GM18858 (cell line): ENCODE results near the gene FAS.
"Not testable (repeated sequence)": the region's sequence is repeated elsewhere in the genome, so short reads cannot be mapped to it uniquely, and the experiment has no call there.

Source experiments
- ATAC-seq: cut with Tn5 transposase; IDR thresholded peaks from one replicate; pipeline ENCODE4 v1.9.1; 2021; ENCODE audit not compliant: unreplicated experiment

Gene FAS

DNA sequence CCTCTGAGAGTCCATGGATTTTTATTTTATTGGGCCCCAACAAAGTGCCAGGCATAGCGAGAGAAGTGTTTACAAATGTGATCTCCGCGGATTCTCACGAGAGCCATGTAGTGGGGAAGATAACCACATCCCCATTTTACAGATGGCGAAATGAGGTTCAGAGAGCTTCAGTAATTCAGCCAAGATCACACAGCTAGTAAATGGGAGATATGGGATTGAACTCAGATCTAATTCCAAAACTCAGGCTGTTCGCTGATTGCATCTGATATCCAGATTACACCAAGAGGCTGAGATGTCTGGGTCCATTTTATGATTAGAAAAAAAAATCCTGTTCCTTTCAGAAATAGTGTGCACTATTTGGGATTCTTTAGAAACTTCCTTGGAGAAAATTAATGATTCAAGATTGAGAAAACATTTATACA lies 1.3 kb downstream of the FAS start:
- no peak for ATAC-seq

DNA sequence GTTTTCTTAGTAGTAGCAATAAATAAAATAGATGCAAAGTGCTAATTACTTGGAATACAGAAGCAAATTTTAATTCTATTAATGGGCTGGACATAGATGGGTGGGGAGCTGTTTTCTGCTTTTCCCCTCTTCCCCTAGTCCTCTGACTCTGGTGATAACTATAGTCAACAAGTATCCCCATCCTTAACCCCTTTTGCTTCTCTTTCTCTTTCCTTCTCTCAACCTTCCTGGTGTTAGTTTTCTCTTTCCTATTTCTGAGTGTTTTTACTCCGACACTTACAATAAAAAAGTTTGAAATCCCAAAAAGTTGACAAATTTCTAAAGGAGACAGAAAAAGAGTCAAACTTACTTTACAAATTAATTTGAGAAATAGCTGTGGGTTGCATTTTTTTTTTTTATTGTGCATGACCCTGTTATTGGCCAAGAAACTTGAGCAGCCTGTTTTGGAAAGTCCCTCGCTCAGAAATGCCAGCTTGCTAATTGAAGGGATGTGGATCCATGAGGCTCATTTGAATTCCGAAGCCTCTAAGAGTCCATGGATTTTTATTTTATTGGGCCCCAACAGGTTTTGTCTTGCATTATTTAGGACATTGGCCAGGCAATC lies 2.4 kb downstream of the FAS start:
- no peak for ATAC-seq

DNA sequence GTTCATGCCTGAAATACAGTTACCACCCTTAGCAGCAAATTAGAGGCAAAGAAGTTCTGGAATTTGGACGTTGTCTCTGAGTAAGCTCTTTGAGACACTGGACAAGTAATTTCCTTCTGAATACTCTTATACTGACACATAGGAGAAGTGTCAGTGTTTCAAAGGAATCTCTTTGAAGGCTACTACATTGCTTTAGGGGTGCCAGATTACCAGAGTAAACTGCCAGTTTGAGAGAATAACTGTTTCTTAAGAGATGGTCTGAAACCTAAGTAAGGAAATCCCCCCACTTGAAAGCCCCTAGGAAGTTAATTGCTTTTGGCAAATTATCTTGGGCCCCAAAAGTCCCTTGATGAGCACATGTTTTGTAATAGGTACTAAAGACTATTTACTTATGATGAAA lies 3.4 kb downstream of the FAS start:
- ATAC-seq, result no peak

DNA sequence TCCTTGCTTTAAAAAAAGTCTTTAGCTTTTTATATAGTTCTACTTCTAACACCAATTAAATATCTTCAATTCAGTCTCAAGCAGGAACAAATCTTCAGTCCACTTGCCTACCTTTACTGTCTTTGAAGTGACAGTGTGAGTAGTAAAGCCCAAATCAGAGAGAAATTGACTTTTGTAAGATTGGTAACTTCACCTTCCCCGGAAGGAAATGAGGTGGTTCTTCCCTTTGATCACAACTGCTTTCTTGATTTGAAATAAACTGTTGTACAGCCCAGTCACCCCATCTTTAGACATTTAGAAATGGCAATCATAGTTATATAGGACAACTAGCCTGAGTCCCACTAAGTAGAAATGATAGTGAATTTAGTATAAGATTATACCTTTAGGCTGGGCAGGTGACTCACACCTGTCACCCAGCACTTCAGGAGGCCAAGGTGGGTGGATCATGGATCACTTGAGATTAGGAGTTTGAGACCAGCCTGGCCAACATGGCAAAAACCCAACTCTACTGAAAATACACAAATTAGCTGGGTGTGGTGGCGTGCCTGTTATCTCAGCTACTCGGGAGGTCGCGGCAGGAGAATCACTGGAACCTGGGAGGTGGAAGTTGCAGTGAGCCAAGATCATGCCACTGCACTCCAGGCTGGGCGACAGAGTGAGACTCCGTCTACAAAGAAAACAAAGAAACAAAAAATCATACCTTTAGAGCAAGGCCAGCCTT lies 4.7 kb downstream of the FAS start:
- ATAC-seq, result no peak

DNA sequence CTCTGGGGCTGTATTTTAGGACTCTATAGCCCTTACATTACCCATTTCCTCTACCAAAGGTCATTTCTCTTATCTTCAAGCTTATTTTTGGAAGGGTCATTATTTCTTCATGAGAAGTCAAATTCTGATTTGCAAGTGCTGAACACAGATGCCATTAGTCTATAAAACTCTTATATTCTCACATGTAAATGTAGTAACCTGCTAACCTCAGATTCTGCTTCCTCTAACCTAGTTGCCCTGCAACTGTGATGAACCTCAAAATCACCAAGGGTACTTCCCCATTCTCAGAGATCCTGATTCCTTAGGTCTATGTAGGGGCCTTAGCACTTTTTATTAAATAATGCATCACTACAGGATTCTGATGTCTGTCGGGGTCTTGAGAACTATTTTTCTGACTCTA lies 6.3 kb downstream of the FAS start:
- peak; percentile 63 for ATAC-seq

DNA sequence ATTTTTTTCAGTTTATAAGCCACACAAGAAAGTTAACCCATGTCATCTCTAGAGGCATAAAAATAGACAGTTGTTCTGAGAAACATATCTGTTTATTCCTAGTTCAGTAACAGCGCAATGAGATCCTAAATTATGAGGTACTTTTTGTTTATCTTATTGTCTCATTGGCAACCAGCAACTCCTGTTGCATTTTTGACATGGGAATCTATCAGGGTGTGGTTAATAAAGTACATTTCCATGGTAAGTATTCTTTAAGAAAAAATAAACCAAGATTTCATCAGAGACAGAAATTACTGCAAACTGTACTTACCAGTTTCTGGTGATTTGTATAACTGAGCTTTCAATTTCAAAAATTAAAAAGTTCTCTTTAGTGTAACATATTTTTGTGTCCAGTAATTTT lies 9.0 kb downstream of the FAS start:
- no peak for ATAC-seq

DNA sequence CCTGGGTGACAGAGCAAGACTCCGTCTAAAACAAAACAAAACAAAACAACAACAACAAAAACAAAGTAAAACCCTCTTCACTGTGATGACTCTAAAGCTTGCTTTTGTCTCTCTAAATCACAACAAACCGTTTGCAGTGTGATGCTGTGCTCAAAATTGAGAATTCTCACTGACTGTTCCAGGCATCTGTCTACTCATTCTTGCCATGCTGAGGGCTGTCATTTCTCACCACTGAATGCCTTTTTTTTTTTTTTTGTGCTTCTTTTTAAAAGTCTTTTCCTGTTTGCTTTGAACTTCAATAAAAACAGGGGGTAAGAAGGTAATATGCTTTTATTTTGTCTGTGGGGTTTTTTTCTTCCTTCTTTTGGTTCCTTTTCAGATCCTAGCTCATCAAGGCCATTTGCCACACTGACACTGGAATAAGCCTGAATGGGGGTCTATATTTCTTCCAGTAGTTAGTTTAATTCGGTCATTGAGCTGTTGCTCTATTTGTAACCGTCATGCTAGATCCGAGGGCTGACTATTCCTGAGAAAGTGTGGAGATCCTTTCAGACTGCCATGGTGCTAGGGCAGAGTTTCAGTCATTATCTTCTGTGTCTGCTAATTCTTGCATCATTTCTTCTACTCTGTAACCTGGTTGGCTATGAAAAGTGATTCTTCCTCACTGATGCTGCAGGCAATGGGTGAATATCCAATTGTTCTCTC lies 10.6 kb downstream of the FAS start:
- ATAC-seq, result no peak

DNA sequence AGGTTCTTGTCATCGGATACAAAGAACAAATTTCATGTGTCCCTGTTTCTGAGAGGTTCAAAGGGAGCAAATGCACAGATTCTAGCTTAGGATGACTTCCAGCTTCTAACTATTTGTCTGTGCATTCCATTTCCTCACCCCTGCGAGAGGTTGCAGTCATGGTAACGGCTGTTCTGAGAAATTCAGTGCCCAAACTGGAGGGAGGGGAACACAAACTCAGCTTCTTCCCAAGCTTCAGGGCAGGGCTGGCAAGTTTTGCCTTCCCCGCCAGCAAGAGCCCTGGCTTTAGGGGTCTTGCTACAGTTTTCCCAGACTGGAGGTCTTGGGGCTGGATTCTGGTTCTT lies 11.1 kb downstream of the FAS start:
- ATAC-seq, result no peak

DNA sequence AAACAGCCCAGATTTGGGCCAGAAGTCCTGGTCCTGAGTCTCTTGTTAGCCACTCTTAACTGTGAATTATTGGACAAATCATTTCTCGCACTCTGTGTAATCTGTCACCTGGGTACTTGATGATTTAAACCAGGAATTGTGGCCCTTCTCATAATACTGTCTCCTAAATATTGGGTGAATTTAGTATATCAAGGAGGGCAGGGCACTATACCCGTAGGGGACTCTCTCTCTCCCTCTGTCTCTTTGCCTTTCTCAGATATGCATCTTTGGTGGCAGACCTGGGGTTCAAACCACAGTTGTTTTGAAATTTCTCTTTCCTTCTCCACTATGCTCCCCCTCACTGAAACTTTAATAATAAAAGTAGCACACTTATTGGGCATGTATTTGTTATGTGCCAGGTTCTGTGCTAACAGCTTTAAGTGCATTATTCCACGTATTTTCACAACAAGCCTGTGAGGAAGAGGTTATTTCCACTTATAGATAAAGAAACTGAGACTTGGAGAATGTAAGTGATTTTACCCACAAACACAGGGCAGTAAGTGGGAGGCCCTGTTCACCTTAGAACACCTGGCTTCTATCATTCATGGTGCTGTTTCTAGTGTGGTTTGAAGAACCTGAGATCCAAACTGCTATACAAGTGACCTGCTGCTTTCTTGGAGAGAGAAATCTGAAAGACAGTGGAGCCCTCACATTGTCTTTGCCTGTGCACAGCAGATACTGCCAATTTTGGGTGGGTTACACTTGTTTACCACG lies 11.8 kb downstream of the FAS start:
- ATAC-seq, result no peak

DNA sequence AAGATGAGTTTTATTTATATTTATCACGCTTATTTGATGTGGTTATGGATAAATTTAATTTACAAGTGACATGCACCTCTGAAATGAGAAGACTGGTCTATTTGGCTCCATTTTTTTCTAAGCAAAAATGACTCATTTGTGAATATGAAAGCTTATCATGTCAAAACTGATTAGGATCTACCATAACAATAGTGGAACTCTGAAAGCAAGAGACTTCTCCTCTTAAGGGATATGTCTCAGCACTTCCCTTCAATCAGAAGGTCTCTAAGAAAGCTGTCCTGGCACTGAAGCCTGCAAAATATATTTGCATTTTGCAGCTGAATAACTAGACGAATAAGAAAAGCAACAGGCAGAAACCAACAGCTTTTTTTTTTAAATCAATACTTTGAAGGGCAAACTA lies 12.7 kb downstream of the FAS start:
- ATAC-seq, result peak; percentile 51

DNA sequence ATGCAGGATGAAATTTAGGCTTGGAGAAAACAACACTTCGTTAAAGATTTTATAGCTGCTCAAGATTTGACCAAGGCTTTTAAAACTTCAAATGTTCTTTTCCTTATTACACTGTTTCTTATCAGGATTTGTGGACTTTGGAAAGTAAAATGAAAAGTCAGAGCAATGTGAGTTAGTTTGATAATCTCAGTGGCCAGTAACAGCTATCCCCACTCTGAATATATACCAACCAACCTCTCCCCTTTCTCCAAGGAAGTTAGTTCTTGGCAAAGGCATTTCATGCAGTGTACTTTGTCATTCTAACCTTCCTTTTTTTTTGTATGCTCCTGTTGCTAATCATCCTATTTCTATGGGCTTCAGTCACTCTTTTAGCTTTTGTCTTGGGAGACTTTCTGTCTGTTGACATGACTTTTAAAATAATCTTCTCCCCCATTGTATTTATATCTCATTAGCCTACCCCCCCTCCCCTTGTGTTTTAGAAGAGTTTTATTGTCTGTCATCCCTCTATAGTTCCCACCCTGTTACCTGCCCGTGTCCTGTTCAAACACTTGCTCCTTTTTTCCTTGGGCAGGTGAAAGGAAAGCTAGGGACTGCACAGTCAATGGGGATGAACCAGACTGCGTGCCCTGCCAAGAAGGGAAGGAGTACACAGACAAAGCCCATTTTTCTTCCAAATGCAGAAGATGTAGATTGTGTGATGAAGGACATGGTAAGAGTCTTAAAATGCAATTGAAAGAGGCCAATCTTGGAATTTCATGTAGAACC lies 16.7 kb downstream of the FAS start:
- ATAC-seq, result no peak

DNA sequence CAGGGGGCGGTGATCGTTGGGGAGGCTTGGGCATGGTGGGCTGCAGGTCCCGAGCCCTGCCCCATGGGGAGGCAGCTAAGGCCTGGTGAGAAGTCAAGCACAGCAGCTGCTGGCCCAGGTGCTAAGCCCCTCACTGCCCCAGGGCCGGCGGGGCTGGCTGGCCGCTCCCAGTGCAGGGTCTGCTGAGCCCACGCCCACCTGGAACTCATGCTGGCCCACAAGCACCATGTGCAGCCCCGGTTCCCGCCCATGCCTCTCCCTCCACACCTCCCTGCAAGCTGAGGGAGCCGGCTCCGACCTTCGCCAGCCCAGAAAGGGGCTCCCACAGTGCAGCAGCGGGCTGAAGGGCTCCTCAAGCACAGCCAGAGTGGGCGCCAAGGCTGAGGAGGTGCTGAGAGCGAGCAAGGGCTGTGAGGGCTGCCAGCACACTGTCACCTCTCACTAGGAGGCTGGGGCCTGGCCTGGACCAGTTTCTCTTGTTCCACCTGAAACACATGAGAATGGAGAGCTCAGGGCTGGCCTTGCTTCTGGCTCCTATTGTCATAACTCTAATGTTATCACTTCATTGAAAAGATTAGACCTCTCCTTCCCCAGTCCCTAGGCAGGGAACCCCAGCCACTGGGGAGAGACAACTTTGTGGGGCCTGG lies 28.2 kb downstream of the FAS start:
- not testable (repeated sequence) for ATAC-seq

DNA sequence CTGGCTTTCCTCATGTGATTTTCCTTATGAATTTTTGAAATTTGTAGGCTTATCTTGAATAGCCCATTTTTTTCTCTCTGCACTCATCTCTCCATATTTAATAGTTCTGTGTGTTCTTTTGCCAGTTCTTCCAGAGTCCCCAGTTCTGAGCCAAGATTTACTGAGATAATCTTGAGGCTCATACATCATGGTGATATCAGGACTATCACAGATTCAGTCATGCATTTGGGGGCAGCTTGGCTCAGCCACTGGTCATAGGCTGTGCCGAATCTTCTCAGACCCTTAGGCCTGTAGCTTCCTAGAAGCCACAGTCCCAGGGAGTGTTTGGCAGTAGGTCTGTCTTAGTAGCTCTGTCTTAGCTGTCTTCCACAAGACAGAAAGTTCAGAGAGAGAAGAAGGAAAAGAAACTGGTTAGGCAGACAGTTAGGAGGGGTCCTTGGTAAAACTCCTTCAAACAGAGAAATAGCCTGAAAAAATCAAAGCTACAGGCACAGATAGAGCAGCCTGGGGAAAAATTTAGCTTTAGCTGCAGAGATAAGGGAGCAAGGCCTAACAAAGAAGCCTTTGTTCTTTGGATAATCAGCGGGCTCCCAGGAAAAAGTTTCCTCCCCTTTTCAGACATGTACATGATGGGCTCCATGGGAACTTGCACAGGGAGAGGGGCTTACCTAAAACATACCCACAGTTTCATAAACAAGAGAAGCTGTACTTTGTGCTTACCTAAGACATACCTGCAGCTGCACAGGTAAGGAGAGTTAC lies 29.1 kb downstream of the FAS start:
- ATAC-seq, result no peak

DNA sequence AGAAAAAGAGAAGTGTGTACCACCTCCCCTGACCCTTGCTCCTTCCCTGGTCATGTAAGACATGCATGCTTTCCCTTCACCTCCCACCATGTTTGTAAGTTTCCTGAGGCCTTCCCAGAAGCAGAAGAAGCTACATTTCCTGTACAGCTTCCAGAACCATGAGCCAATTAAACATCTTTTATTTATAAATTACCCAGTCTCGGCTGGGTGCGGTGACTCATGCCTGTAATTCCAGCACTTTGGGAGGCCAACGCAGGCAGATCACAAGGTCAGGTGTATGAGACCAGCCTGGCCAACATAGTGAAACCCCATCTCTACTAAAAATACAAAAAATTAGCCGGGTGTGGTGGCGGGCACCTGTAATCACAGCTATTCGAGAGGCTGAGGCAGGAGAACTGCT lies 30.9 kb downstream of the FAS start:
- ATAC-seq, result not testable (repeated sequence)

DNA sequence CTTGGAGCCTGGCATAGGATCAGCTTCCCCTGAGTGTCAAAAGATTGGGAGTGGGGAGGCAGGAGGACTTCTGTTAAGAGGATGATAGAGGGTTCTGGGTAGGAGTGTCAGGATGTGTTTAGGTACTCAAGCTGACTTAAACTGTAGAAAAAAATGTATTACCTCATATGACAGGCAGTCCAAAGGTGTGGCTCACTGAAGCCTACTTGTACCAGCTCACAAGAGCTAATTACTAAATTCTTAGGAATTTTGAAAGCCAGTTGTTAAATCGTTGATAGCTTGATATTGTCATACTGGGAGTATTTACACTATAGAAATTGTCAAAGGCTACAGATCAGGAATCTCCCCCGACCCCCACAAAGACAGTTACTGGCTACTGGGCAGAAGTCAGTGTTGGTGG lies 32.1 kb downstream of the FAS start:
- no peak for ATAC-seq

DNA sequence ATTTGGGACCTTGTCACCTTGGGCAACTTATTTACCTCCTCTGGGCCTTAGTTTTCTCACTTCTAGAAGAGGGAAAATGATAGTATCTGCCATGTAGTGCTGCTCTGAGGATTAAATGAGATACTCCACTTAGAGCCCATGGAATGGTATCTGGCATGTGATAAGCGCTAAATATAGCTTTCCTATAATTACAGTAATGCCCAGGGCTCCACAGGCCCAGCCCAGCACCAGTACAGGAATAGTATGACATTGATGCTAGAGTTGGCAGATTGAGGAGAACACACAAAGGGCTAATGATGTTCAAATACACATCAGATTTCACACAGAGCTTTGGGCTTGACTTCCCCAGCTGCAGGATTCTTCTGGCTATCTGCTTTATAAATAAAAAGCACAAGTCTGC lies 34.9 kb downstream of the FAS start:
- ATAC-seq, result no peak

DNA sequence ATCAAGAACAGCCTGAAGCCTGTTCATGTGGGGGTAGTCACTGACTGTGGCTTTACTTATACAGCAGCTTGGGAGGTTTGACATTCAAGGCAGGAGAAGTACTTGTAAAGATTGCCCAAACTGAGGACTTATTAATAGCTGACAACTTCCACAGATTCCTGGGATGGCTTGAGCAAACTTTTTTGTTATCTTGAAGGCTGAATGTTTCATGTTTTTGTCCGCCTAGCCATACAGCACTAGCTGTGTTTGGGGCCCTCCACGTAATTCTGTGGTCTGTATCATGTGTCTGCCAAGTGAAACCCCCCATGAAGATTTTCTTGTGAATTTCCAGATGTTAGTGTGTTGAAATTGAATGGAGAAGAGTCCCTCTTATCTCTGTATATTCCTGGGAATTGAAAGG lies 38.6 kb downstream of the FAS start:
- no peak for ATAC-seq

DNA sequence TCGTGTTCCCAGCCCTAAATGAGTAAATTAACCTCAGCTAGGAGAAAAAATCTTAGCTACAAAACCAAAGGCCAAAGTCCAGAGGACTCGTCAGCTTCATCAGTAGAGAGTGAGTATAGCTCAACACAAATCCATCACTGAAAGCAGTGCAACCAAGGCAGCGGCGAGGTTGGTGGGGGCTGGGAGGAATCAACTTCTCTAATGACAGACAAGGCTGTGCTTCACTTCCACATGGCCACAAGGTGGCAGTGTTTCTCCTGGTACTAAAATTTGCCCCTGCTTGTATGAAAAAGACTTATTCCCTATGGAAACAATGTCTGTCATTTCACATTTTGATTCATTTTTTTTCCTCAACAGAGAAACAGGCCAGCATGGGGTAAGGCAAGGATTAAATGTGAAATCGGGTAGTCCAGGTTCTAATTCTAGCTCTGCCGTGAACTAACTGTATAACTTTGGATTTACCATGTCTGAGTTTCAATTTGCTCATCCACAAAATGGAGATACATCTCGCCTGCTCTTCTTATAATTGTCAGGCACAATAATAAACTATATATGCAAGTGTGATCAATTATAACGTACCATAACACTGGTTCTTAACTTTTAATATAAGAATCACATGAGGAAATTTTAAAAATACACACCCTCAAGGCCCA lies 39.3 kb downstream of the FAS start:
- ATAC-seq, result no peak

DNA sequence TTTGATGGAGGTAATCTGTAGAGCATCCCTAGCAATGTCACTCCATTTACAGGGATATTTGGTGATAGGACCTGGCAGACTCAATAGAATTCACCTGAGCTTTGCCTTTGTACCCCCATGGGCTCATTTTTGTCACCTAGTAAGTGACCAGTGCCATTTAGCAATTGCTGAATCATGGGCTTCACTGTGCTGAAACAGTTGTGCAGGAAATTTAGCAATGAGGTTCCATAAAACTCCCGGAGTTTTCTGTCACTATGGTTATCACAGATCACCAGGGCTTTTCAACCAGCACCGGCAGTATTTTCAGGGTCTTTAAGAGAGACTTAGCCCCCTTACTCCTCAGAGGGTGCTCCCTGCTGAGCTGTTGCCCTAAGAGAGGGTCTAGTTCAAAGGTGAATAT lies 40.2 kb downstream of the FAS start:
- ATAC-seq, result no peak
